Stimulated activated CD8-positive, alpha-beta memory T cell treated with anti-CD3 and anti-CD28 coated beads, Interleukin-4, amount 100 ng/mL, for 4 hours (primary cell): ENCODE measurements around the gene VPS13A.
"Not testable (repeated sequence)": the region's sequence is repeated elsewhere in the genome, so short reads cannot be mapped to it uniquely, and the experiment has no call there.

Experiments
- DNase-seq, 2 donors: peaks; one replicate each; pipeline ENCODE4 v3.0.0-alpha.2; 2020; ENCODE audit warnings: low read depth in 2 of 2, low spot score in 1 of 2

Gene VPS13A

GRCh38 chr9:77183581-77183980 is 6.2 kb downstream of the VPS13A start:
- no peak for DNase-seq

- DNase-seq, result no peak
These were observed 10.9 kb downstream of the VPS13A start for GRCh38 chr9:77188242-77188641.

GRCh38 chr9:77194423-77194822 is 17.1 kb downstream of the VPS13A start:
- DNase-seq, result no peak

- DNase-seq, result no peak
These were observed 32.8 kb downstream of the VPS13A start for GRCh38 chr9:77210116-77210515.

- DNase-seq, result no peak
These were observed 34.2 kb downstream of the VPS13A start for GRCh38 chr9:77211561-77211960.

- no peak for DNase-seq
These were observed 35.5 kb downstream of the VPS13A start for GRCh38 chr9:77212801-77213200.

GRCh38 chr9:77215874-77216273 is 38.5 kb downstream of the VPS13A start:
- DNase-seq, result no peak

GRCh38 chr9:77218612-77219011 is 41.3 kb downstream of the VPS13A start:
- DNase-seq, result no peak

GRCh38 chr9:77221431-77221830 is 44.1 kb downstream of the VPS13A start:
- DNase-seq, result no peak

GRCh38 chr9:77224746-77225312 is 47.5 kb downstream of the VPS13A start:
- DNase-seq, result no peak

GRCh38 chr9:77236693-77237092 is 59.4 kb downstream of the VPS13A start:
- DNase-seq, result no peak

- no peak for DNase-seq
These were observed 60.6 kb downstream of the VPS13A start for GRCh38 chr9:77237896-77238295.

GRCh38 chr9:77251050-77251449 is 73.7 kb downstream of the VPS13A start:
- DNase-seq, result no peak

GRCh38 chr9:77257275-77257674 is 79.9 kb downstream of the VPS13A start:
- no peak for DNase-seq

GRCh38 chr9:77261605-77262004 is 84.3 kb downstream of the VPS13A start:
- no peak for DNase-seq

GRCh38 chr9:77267762-77268161 is 90.4 kb downstream of the VPS13A start:
- not testable (repeated sequence) for DNase-seq

GRCh38 chr9:77271023-77271690 is 93.8 kb downstream of the VPS13A start:
- no peak for DNase-seq

- no peak for DNase-seq
These were observed 99.5 kb downstream of the VPS13A start for GRCh38 chr9:77276799-77277198.

GRCh38 chr9:77277719-77278118 is 100.4 kb downstream of the VPS13A start:
- no peak for DNase-seq

- no peak for DNase-seq
These were observed 106.7 kb downstream of the VPS13A start for GRCh38 chr9:77283991-77284390.

- DNase-seq, result no peak
These were observed 107.3 kb downstream of the VPS13A start for GRCh38 chr9:77284616-77285015.

- no peak for DNase-seq
These were observed 113.0 kb downstream of the VPS13A start for GRCh38 chr9:77290373-77290772.

- no peak for DNase-seq
These were observed 114.4 kb downstream of the VPS13A start for GRCh38 chr9:77291714-77292113.
